H1 (cell line): ENCODE data around the gene PKDREJ.

Experiments
- CTCF ChIP-seq, 3 experiments: IDR thresholded peaks; 1 replicate in 2 of 3; 2 replicates in 1 of 3; pipeline versions ENCODE4 v1.5.1 to v1.6.1; 2011; ENCODE audit warnings: low read length in 3 of 3, mild to moderate bottlenecking in 3 of 3, inconsistent platforms in 2 of 3, low read depth in 1 of 3, moderate library complexity in 1 of 3; ENCODE audit not compliant: insufficient read depth in 1 of 3; ENCODE audit errors: control extremely low read depth in 1 of 3
- RAD21 ChIP-seq, 2 experiments: IDR thresholded peaks in 1 of 2; conservative IDR thresholded peaks in 1 of 2; 2 replicates each; pipeline ENCODE4 v1.6.1; 2011; ENCODE audit warnings: low read depth in 2 of 2, low read length in 2 of 2, improper control_type of control experiment in 1 of 2, inconsistent platforms in 1 of 2, mild to moderate bottlenecking in 1 of 2, moderate library complexity in 1 of 2
- SIN3A ChIP-seq, 2 experiments: IDR thresholded peaks in 1 of 2; conservative IDR thresholded peaks in 1 of 2; 2 replicates each; pipeline ENCODE4 v1.6.1; 2011 to 2012; ENCODE audit warnings: low read length in 2 of 2, improper control_type of control experiment in 1 of 2, low read depth in 1 of 2, mild to moderate bottlenecking in 1 of 2

- TF ChIP-seq SIN3A (conservative IDR thresholded peaks at IDR 0.05 in 1 of 2, IDR thresholded peaks at IDR 0.05 in 1 of 2; ENCODE audit: low read depth in 1 of 2, low read length in 2 of 2) (no peak), RAD21 (IDR thresholded peaks at IDR 0.05 in 1 of 2, conservative IDR thresholded peaks at IDR 0.05 in 1 of 2; ENCODE audit: low read depth in 2 of 2, low read length in 2 of 2) (no peak), CTCF (IDR thresholded peaks at IDR 0.05; ENCODE audit: control extremely low read depth in 1 of 3, insufficient read depth in 1 of 3, low read depth in 1 of 3, low read length in 3 of 3) (no peak)
Measured at GRCh38 chr22:46240907-46241306, 22.2 kb downstream of the PKDREJ start.
